KMS-11 (cell line): ENCODE results near the gene SLFN12L.

ENCODE experiments used
- H2AFZ ChIP-seq: fragments of 200-600 bp; sonication (generic); 2 replicates; pipeline ENCODE4 v1.6.1; 2016; ENCODE audit warnings: antibody characterized with exemption, mixed run types, low read depth
- H3K27ac ChIP-seq: fragments of 200-600 bp; sonication (generic); 2 replicates; pipeline ENCODE4 v1.6.1; 2016; ENCODE audit warnings: mild to moderate bottlenecking, mixed run types
- H3K27me3 ChIP-seq: fragments of 200-600 bp; sonication (generic); 2 replicates; pipeline ENCODE4 v1.6.1; 2017; ENCODE audit warnings: mild to moderate bottlenecking, low read depth, mixed run types, moderate library complexity; ENCODE audit not compliant: insufficient read depth
- H3K36me3 ChIP-seq: fragments of 200-600 bp; sonication (generic); 2 replicates; pipeline ENCODE4 v1.6.1; 2017; ENCODE audit warnings: mild to moderate bottlenecking, mixed run types; ENCODE audit not compliant: insufficient read depth
- H3K4me1 ChIP-seq: fragments of 200-600 bp; sonication (generic); 2 replicates; pipeline ENCODE4 v1.6.1; 2016; ENCODE audit warnings: mild to moderate bottlenecking, low read depth, mixed run types; ENCODE audit not compliant: poor library complexity, severe bottlenecking
- H3K4me2 ChIP-seq: fragments of 200-600 bp; sonication (generic); 2 replicates; pipeline ENCODE4 v1.7.0; 2016; ENCODE audit warnings: mild to moderate bottlenecking, mixed run types
- H3K4me3 ChIP-seq: fragments of 200-600 bp; sonication (generic); IDR thresholded peaks from 2 replicates; pipeline ENCODE4 v1.6.1; 2017; ENCODE audit warnings: low read depth, low read length, mixed read lengths; ENCODE audit not compliant: insufficient read depth
- H3K79me2 ChIP-seq: fragments of 200-600 bp; sonication (generic); 2 replicates; pipeline ENCODE4 v1.6.1; 2016; ENCODE audit warnings: low read depth, mixed run types; ENCODE audit not compliant: insufficient read depth
- H3K9ac ChIP-seq: fragments of 200-600 bp; sonication (generic); 2 replicates; pipeline ENCODE4 v1.6.1; 2016; ENCODE audit warnings: mild to moderate bottlenecking, mixed run types
- H4K20me1 ChIP-seq: fragments of 200-600 bp; sonication (generic); 2 replicates; pipeline ENCODE4 v1.6.1; 2016; ENCODE audit warnings: mild to moderate bottlenecking, mixed run types; ENCODE audit not compliant: insufficient read depth
- CTCF ChIP-seq: fragments of 200-600 bp; sonication (generic); conservative IDR thresholded peaks from 2 replicates; pipeline ENCODE4 v1.6.1; 2017; ENCODE audit warnings: low read depth, mild to moderate bottlenecking, antibody characterized with exemption, low read length, moderate library complexity, mixed read lengths

SLFN12L gene

DNA sequence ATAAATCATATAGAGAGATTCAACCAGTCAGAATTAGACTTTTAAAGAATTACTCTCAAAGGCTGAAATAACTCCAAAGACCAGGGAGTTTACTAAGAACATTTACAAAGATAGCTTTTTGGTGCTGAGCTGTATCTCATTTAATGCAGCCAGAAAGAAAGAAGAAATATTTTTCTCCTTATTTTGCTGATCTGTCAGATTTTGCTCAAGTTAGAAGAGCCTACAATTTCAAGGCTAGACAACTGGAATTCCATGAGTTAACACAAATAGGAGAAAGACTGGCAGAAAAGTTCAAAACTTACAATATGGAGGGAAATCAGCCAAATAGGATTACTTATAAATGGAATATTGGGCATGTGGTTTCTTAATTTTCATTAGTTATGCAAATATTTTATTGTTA, 99.0 kb downstream of the SLFN12L start:
- Histone ChIP-seq H3K79me2 (no peaks in the 10 kb centered on the region), H3K9ac (no peak overlapping the region), H4K20me1 (no peaks in the 10 kb centered on the region), H3K4me2 (no peak overlapping the region), H3K4me1 (no peaks in the 10 kb centered on the region), H3K27ac (no peak overlapping the region), H3K27me3 (no peaks in the 10 kb centered on the region), H3K36me3 (no peaks in the 10 kb centered on the region), H2AFZ (no peak overlapping the region), H3K4me3 (no peak overlapping the region)
- no peak for TF ChIP-seq CTCF

DNA sequence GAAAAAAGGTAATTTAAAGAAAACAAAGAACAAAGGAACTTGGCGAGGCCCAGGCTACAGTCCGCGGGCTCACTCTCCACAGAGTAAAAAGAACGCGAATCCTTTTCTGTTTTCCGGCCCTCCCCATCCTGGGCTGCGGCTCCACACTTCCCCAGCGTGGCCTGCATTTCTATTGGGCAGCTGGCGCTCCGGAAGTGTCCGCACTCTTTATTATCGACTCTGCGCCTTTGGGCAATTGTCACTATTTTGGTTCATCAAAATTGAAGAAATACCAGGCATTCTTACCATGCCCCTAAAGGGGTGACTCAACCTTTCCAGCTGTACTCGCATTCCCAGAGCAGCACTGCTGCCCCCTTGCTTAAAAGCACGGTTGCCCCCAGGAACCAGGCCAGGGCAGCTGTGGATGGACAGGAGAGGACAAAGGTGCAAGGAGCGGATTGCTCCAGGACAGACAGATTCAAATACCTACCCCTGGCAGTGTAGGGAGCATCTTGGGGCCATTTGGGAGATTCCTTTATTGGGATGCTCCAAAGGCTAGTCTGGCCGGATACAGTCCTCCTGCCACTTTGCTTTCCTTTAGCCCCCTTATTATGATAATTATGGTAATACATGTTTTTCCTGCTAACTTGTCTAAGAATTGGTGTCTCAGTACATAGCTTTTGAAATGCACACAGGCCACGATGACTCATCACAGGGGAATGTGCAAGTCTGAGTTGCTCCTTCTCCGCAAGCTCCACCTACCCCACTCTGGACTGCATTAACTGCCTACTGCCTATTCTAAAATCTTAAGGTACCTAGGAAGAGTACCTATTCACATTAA, 104.2 kb downstream of the SLFN12L start:
- H3K4me2 ChIP-seq: peak overlapping the region; percentile 43; the same call in 1 of the 2 replicates
- no peaks in the 10 kb centered on the region for H3K27me3 ChIP-seq
- H3K79me2 ChIP-seq: no peaks in the 10 kb centered on the region
- H2AFZ ChIP-seq: peak overlapping the region; percentile 43; the same call in 1 of the 2 replicates
- no peaks in the 10 kb centered on the region for H4K20me1 ChIP-seq
- H3K4me3 ChIP-seq: no peak overlapping the region
- no peak for TF ChIP-seq CTCF
- H3K4me1 ChIP-seq: no peaks in the 10 kb centered on the region
- peak overlapping the region; percentile 32; the same call in 1 of the 2 replicates for H3K9ac ChIP-seq
- peak overlapping the region; percentile 62 for H3K27ac ChIP-seq
- H3K36me3 ChIP-seq: no peaks in the 10 kb centered on the region

DNA sequence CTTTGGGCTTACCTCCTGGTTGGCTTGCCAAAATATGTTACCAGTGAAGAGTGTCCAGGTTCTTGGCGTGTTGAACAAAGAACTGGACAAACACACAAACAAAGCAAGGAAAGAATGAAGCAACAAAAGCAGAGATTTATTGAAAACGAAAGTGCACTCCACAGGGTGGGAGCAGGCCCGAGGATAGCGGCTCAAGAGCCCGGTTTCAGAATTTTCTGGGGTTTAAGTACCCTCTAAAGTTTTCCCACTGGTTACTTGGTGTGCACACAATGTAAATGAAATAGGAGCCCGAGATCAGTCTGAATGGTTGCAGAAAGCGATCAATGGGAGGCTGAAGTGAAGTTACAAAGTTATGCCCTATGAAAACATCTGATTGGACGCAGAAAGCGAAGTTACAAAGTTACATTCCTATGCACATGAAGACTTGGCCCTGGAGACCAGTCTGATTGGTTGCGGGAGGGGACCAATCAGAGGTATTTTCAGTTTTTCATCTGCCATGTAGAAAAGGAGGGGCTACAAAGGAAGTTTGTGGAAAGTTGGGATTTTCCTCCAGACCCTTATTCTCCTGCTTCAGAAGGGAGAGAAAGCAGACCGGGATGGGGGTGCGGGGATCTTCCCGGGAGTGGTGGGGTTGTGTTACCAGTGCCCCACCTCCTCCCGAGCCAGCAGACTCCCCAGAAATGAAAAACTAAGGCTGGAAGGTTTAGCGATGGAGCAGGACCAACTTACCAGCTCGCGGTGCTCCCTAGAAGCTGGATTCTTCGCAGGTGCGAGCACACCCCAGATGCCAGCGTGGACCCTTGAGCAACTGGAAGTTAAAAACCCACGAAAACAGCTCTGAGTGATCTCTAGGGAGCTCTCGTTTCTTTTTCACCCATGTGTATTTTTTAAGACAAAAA, 105.1 kb downstream of the SLFN12L start, which contains the start of gene SLFN12:
Gene SLFN12, minus strand, starts transcription at position 325 of the 899 bp plus-strand sequence. CDS start 9,472 bp downstream, outside the sequence.
- Histone ChIP-seq H3K9ac (peak within 1 kb of the TSS; percentile 32; the same call in 1 of the 2 replicates), H3K4me2 (peak within 1 kb of the TSS; percentile 43), H3K4me3 (no peak within 1 kb of the TSS)

More for the DNA sequence above, 105.1 kb downstream of the SLFN12L start, which contains the start of gene SLFN12:
- no peaks in the 10 kb centered on the region for H4K20me1 ChIP-seq
- H3K36me3 ChIP-seq: no peaks in the 10 kb centered on the region
- H3K27me3 ChIP-seq: no peaks in the 10 kb centered on the region
- no peaks in the 10 kb centered on the region for H3K79me2 ChIP-seq
- TF ChIP-seq CTCF: no peak
- H3K27ac ChIP-seq: peak within 1 kb of the TSS; percentile 62
- H3K4me1 ChIP-seq: no peaks in the 10 kb centered on the region
- H2AFZ ChIP-seq: peak within 1 kb of the TSS; percentile 43; the same call in 1 of the 2 replicates
